Cardiac fibroblast (primary cell): ENCODE data around the gene STXBP4.

Source experiments
- DNase-seq, 2 donors: peaks; one replicate each; pipeline versions ENCODE4 v3.0.0 to v3.0.0-alpha.2; 2010; ENCODE audit warnings: low read depth in 2 of 2
- H3K4me3 ChIP-seq, 2 donors: replicated peaks in 1 of 2; 1 replicate in 1 of 2; 2 replicates in 1 of 2; pipeline ENCODE4 v1.5.1; 2011; ENCODE audit warnings: low read depth in 2 of 2, low read length in 2 of 2, mild to moderate bottlenecking in 2 of 2, moderate library complexity in 1 of 2
- TF ChIP-seq, protein P1 (sequence below): IDR thresholded peaks from one replicate; pipeline ENCODE4 v1.5.1; 2011; ENCODE audit warnings: low read depth, mild to moderate bottlenecking, low read length, inconsistent platforms

Gene STXBP4

DNA sequence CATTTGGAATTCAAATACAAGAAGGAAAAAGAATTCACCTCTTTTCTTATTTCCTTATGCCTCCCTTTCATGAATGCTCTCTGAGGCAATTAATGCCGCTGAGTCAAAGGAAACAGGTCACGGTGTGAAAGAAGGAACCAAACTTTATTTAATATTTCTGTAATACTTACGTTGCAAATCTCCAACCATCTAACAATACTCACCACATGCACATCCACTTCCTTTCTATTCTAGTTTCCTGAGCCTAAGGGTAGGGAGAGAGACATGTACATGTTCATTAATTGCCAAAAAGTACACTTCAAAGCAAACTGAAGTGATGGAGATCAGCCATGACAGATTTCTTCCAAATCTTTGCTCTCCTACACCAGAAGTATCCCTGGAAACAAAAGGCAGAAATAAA, 248.3 kb downstream of the STXBP4 start:
- no peak overlapping the region for H3K4me3 ChIP-seq
- TF ChIP-seq, protein P1, sequence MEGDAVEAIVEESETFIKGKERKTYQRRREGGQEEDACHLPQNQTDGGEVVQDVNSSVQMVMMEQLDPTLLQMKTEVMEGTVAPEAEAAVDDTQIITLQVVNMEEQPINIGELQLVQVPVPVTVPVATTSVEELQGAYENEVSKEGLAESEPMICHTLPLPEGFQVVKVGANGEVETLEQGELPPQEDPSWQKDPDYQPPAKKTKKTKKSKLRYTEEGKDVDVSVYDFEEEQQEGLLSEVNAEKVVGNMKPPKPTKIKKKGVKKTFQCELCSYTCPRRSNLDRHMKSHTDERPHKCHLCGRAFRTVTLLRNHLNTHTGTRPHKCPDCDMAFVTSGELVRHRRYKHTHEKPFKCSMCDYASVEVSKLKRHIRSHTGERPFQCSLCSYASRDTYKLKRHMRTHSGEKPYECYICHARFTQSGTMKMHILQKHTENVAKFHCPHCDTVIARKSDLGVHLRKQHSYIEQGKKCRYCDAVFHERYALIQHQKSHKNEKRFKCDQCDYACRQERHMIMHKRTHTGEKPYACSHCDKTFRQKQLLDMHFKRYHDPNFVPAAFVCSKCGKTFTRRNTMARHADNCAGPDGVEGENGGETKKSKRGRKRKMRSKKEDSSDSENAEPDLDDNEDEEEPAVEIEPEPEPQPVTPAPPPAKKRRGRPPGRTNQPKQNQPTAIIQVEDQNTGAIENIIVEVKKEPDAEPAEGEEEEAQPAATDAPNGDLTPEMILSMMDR = no peak
- DNase-seq = no peak

DNA sequence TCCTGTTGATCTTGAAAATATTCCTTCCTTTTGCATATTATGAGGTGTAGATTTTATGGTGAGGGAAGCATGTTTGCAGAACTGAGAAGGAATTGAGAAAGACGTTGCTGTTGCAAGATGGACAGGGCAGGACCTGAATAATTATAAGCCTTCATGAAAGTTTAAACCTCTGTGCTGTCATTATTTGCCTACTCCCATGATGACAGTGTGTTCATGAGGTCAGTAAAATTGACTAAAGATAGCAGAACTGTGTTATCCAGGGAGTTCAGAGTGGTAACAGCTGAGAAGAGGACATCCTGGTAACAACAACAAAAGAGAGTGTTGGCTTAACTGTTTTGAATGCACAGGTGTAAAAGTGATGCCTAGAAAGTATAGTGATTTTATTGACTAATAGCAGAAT, 250.9 kb downstream of the STXBP4 start:
- H3K4me3 ChIP-seq = no peak overlapping the region
- DNase-seq = no peak
- TF ChIP-seq, protein P1 = no peak

DNA sequence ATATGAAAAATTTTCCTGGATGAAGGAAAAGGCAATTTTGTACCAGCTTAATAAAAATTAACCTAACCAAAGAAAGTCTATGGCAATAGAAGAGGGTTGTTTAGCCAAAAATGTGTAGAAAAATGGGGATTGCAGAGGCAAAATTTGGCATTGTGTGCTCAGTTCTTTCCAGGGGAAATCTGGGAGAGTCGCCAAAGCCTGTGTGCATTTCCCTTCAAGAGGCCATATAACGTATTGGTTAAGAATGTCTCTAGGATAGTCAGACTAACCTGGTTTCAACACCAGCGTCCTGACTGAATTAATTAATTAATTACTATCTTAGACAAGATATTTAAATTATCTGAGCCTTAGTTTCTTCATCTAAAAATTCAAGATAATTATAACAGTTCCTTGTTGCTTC, 251.4 kb downstream of the STXBP4 start:
- no peak overlapping the region for H3K4me3 ChIP-seq
- TF ChIP-seq, protein P1 = no peak
- peak; percentile 7 to 39 for DNase-seq
